GM20431 (cell line): ENCODE data around the gene NLRP5.
"Not testable (repeated sequence)": the region's sequence is repeated elsewhere in the genome, so short reads cannot be mapped to it uniquely, and the experiment has no call there.

Experiments
- in situ Hi-C: fragments of 300-500 bp; cut with MseI, MboI; formaldehyde crosslinking; loops from one replicate; pipeline ENCODE4 v1.15.0; 2020; ENCODE audit warnings: low sequenced_read_pairs; ENCODE audit not compliant: unreplicated experiment

NLRP5 gene

GRCh38 chr19:56097306-56097705, 110.7 kb downstream of the NLRP5 start:
- in situ Hi-C loops, result no loop called here

- in situ Hi-C loops, result no loop called here
Observed at GRCh38 chr19:56097776-56098175, 111.2 kb downstream of the NLRP5 start.

GRCh38 chr19:56098237-56098636, 111.7 kb downstream of the NLRP5 start:
- in situ Hi-C loops, result not testable (repeated sequence)

GRCh38 chr19:56098731-56099568, 112.4 kb downstream of the NLRP5 start:
- in situ Hi-C loops, result no loop called here

- in situ Hi-C loops, result no loop called here
Observed at GRCh38 chr19:56099638-56100539, 113.3 kb downstream of the NLRP5 start.

GRCh38 chr19:56101095-56101494, 114.5 kb downstream of the NLRP5 start:
- in situ Hi-C loops, result no loop called here

- in situ Hi-C loops, result no loop called here
Observed at GRCh38 chr19:56101746-56102535, 115.4 kb downstream of the NLRP5 start.

- in situ Hi-C loops, result no loop called here
Observed at GRCh38 chr19:56103027-56103614, 116.5 kb downstream of the NLRP5 start.

GRCh38 chr19:56104423-56104822, 117.8 kb downstream of the NLRP5 start:
- in situ Hi-C loops, result no loop called here

GRCh38 chr19:56105090-56105701, 118.6 kb downstream of the NLRP5 start:
- in situ Hi-C loops, result no loop called here

GRCh38 chr19:56105831-56106396, 119.3 kb downstream of the NLRP5 start:
- in situ Hi-C loops, result not testable (repeated sequence)

GRCh38 chr19:56106397-56106849, 119.8 kb downstream of the NLRP5 start:
- in situ Hi-C loops, result no loop called here

- in situ Hi-C loops, result no loop called here
Observed at GRCh38 chr19:56106993-56107392, 120.4 kb downstream of the NLRP5 start.

GRCh38 chr19:56107626-56108351, 121.2 kb downstream of the NLRP5 start:
- in situ Hi-C loops, result no loop called here

GRCh38 chr19:56108447-56109195, 122.0 kb downstream of the NLRP5 start:
- in situ Hi-C loops, result no loop called here

GRCh38 chr19:56109226-56109625, 122.7 kb downstream of the NLRP5 start:
- in situ Hi-C loops, result no loop called here

- in situ Hi-C loops, result no loop called here
Observed at GRCh38 chr19:56110515-56111448, 124.2 kb downstream of the NLRP5 start.
